ENCODE data around the gene ADM2.
"Not testable (repeated sequence)": the region's sequence is repeated elsewhere in the genome, so short reads cannot be mapped to it uniquely, and the experiment has no call there.

ADM2 gene

GRCh38 chr22:50507991-50508884 lies 26.9 kb downstream of the ADM2 start, which contains the start of gene NCAPH2:
TSS of gene NCAPH2 (plus strand) at chr22:50508224. CDS start at chr22:50508338, 114 bp downstream.
- DNase-seq, result peak; percentile 82 to 97 (median 95)

- DNase-seq, result peak in 1 of 3 experiments; percentile 22
Observed at GRCh38 chr22:50508897-50509296, 27.6 kb downstream of the ADM2 start.

DNA sequence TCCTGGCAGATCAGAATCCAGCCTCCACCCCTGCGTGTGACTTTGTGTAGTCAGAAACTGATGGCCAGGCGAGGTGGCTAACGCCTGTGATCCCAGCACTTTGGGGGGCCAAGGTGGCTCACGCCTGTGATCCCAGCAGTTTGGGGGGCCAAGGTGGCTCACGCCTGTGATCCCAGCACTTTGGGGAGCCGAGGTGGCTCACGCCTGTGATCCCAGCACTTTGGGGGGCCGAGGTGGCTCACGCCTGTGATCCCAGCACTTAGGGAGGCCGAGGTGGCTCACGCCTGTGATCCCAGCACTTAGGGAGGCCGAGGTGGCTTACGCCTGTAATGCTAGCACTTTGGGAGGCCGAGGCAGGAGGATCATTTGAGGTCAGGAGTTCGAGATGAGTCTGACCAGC lies 31.8 kb downstream of the ADM2 start:
- DNase-seq, result no peak

DNA sequence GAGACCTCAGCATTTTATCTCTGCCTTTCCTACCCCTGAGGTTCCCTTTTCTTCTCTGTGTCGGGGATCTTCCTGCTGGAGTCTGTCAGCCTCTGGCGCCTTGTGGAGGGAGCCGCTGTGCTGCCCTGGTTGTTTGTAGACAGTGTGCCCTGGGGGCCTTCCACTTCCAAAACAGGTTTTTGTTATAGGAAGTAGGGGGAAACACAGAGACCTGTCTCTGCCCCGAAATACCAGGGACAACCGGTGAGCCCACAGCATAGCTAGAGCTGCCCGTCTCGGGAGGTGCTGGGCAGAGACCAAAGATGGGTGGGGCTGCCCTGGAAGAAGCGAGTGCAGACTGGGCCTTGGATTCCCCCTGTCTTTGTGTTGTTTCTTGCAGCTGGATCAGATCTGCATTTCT lies 34.7 kb downstream of the ADM2 start:
- no peak for DNase-seq

GRCh38 chr22:50516891-50517290 lies 35.5 kb downstream of the ADM2 start:
- no peak for DNase-seq

GRCh38 chr22:50517495-50518260 lies 36.3 kb downstream of the ADM2 start:
- DNase-seq, result no peak

DNA sequence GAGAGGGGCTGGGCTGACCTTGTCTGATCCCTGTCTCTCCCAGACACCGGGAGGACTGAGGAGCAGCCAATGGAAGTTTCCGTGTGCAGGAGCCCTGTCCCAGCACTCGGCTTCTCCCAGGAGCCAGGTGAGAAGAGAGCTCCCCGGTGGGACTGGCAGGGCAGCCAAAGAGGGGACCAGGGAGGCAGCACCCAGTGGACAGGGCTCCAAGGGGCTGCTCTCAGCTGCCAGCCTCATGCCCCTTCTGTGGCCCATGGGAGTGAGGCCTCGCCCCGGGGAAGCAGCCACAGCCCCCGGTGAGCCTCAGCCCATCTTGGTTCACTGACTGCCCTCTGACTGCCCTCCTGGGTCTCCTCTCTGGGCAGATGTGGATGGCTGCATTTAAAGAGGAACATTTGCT lies 37.3 kb downstream of the ADM2 start:
- DNase-seq, result no peak

DNA sequence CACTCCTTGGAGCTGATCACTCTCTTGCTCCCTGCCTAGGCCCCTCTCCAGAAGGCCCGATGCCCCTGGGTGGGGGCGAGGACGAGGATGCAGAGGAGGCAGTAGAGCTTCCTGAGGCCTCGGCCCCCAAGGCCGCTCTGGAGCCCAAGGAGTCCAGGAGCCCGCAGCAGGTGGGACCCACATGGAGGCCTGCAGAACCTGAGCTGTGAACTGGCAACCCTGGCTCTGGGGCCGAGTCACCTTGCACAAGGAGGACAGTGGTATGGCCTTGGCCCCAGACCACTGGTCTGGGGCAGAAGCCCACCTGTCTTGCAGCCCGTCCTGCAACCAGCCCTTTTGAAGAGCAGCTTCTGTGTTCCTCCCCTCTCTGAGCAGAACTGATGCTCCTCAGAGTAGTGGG lies 37.8 kb downstream of the ADM2 start:
- no peak for DNase-seq

DNA sequence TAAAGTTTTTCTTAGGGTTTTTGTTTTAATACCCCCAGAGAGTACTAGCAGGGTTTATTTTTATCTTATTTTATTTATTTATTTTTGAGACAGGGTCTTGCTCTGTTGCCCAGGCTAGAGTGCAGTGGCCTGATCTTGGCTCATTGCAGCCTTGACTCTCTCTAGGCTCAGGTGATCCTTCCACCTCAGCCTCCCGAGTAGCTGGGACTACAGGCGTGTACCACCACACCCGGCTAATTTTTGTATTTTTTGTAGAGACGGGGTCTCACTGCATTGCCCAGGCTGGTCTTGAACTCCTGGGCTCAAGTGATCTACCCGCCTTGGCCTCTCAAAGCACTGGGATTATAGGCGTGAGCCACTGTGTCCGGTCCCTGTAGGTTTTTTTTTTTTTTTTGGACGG lies 38.8 kb downstream of the ADM2 start:
- not testable (repeated sequence) for DNase-seq

DNA sequence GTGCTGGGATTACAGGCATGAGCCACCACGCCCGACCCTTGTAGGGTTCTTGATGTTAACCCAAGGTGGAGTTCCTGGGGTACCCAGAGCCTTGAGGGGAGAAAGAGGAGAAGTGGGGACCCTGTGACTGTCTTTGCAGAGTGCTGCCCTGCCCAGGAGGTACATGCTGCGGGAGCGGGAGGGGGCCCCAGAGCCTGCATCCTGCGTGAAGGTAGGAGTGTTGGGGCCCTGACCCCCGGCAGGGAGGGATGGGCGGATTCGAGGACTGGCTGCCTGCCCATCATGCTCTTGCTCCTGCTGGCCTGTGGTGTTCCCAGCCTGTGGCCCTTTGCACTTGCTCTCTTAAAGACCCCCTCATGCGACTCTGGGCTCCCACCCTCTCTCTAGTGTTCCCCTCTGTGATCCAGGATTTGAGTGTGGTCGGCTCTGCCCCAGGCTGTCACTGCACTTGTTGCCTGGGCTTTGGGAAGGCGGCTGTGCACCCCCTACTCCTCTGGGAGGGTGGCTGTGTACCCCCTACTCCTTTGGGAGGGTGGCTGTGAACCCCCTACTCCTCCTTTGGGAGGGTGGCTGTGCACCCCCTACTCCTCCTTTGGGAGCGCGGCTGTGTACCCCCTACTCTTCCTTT lies 39.6 kb downstream of the ADM2 start:
- DNase-seq, result no peak

DNA sequence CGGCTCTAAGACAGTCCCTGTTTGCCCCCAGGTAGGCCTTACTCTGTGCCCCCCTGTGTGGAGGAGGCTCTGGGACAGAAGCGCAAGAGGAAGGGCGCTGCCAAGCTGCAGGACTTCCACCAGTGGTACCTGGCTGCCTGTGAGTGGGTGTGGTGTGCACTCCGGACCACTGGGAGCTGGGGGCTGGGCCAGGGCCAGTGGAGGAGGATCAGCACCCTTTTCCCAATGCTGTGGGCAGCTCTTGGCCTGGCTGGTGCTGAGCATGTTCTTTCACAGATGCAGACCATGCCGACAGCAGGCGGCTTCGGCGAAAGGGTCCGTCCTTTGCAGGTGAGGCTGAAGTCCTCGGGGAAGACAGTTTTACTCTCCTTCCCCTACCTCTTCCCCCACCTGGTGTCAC lies 40.4 kb downstream of the ADM2 start:
- DNase-seq, result no peak

GRCh38 chr22:50522208-50522805 lies 41.0 kb downstream of the ADM2 start:
- no peak for DNase-seq

DNA sequence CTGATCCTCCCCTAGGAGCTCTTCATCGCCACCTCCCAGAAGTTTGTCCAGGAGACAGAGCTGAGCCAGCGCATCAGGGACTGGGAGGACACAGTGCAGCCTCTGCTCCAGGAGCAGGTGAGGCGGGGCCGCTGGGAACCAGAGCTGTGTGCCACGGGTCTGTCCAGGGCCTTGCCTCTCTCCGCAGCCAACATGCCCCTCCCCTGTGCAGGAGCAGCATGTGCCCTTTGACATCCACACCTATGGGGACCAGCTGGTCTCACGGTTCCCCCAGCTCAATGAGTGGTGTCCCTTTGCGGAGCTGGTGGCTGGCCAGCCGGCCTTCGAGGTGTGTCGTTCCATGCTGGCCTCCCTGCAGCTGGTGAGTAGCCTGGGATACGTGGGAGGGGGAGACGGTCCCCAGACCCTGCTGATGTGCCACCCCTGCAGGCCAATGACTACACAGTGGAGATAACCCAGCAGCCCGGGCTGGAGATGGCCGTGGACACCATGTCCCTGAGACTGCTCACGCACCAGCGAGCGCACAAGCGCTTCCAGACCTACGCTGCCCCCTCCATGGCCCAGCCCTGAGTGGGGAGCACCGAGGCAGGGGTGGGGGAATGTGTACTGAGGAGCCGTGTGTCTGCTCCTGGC lies 41.6 kb downstream of the ADM2 start:
- DNase-seq, result no peak

- DNase-seq, result no peak
Observed at GRCh38 chr22:50523458-50523805, 42.1 kb downstream of the ADM2 start.

DNA sequence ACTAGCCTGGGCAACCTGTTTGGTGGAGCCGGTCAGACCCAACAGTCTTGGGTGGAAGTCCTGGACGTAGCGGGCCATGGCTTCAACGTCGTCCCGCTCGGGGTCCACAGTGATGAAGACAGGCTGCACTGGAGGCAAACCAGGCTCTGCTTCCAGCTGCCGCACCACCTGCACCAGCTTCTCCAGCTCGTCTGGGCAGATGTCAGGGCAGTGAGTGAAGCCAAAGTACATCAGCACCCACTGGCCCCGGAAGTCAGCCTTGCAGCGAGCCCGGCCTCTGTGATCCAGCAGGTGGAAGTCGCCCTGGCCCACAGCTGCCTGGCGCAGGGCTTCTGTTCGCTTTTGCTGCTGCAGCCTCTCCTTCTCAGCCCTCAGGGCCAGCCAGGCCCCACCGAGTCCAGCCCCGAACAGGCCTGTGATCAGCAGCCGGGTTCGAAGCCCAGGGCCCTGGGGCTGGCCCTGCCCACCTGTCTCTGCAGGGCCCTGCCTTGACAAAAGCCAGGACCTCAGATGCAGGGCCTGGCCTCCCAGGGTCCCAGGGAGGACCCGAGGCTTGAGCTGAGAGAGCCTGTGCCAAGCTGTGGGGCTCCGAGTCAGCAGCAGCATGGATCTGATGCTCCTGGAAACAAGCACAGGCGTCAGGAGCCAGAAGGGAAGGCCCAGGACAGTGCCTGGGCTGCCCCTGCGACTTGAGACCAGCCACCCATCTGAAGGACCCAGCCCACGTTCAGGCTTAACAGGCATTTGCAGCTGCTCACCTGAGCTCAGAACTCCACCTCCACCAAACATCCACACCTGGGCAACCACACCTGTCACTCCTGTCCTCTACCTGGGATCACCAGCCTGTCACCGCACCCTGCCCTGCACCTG lies 42.7 kb downstream of the ADM2 start:
- DNase-seq, result peak in 1 of 3 experiments; percentile 31

DNA sequence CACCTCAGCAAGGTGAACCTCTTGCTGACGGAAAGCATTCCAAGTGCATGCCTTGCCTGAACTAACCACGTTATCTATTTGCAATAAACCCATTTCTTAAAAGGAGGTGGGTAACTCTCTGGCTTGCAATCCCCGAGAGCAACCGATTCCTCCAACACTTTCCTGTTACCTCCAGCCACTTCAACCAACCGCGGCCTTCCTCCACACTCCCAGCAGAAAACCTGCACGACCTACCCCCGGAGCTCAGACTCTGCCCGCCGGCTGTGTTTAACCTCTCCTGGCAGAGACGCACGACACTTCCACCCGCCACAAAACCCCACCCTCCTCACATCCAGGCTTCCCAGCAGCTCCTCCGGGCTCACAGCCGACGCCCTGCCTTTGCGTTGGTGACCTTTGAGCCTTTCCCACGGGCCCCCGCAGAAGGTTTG lies 43.3 kb downstream of the ADM2 start:
- DNase-seq, result no peak

GRCh38 chr22:50525104-50525857 lies 43.9 kb downstream of the ADM2 start, which contains the start of gene SCO2:
TSS of gene SCO2 (minus strand) at chr22:50525598. CDS start at chr22:50524411, 1,187 bp downstream.
- peak; percentile 85 to 96 (median 95) for DNase-seq

GRCh38 chr22:50525858-50526107 lies 44.4 kb downstream of the ADM2 start:
- DNase-seq, result peak in 1 of 3 experiments; percentile 91

DNA sequence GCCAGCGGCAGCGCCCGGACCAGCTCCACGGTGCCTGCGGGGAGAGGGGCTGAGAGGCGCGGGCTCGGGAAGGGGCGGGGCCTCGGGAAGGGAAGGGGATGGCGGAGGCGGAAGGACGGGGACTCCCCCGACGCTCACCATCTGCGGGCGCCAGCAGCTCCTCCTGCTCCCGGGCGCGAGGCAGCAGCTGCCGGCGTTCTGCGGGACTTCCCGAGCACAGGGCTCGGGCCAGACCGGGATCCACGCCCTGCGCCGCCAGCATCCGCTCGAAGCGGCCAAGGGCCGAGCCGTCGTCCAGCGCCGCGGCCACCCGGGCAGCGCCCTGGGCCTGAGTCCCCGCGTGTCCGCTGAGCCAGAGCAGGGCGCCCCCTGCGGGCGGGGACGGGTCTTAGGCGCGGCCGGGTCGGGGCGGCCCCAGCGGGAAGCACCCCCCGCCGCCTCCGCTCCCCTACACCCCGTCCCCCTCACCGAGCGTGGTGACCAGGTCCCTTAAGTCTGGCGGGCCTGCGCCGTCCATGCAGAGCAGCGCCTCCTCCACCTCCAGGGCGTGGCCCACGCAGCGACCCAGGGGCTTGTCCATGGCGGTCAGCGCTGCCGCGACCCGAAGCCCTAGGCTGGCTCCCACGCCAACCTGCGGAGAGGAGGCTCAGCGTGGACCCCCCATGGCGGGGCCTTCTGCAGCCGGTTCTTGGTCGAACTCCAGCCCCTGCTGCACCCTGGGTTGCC lies 44.9 kb downstream of the ADM2 start:
- DNase-seq, result peak; percentile 7 to 90 (median 86)
